ENCODE data around the gene USF1. TPM values are rescaled to one million over a fixed set of nuclear protein-coding genes. Genes with fewer than 3 reads are reported as not detected.

The USF1 gene
- total RNA-seq, 1 experiment from 2014 or later: 59.2 TPM

DNA sequence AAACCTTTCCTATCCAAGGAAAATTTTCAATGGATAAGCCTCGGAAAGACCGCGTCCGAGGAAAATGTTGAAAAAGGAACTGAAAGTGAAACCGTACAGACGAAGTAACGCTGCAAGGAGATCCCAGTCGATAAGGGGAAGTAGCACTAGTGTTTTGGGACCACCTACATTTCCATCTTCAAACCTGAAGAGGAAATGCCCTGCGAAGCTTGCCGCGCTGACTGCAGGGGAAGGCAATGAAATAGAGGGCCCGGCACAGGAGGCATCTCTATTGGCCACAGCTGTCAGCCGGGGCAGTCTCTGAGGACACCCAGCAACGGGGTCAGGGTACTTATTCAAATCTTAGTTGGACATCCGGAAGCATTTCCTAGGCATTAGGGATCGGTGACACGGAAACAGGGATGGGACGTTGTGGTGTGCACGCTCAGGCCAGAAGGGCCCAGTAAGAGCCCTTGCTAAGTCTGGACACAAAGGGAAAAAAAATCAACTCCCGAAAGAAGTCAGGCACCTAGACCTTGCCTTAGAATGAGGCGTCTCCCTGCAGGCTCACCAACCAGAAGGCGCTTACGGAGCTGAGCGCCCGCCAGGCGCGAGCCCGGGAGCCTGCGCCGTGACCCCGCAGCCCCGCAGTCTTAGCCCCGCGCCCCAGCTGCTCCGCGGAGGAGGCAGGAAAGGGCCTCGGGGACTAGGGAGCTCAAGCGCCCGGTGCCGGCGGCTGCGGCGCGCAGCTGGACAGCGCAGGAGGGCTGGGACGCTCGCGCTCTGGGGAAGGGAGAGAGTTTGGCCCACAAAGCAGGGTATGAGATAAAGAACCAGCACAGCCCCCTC lies 655 bp downstream of the USF1 start:
- Histone ChIP-seq H3K14ac (ENCODE audit: insufficient read depth, low read length) (0 out of 2 replicates have a peak overlapping the region, but pooled peaks have one; percentile 18), H3K4me2 (ENCODE audit: insufficient read depth, insufficient read length, low read length) (peak overlapping the region; percentile 64), H3K4ac (ENCODE audit: low read depth, low read length) (no peak overlapping the region), H3K9me3 (ENCODE audit: control insufficient read depth, low read depth, low read length) (no peaks in the 10 kb centered on the region), H3K23ac (ENCODE audit: insufficient read length, low read depth, low read length) (no peak overlapping the region), H4K20me1 (ENCODE audit: control insufficient read depth, insufficient read depth, insufficient read length) (no peaks in the 10 kb centered on the region), H3K56ac (ENCODE audit: insufficient read length, low read depth, low read length) (no peak overlapping the region), H3K18ac (ENCODE audit: insufficient read length, low read depth, low read length) (no peak overlapping the region), H3K79me1 (ENCODE audit: insufficient read depth, low read depth, low read length, poor library complexity, severe bottlenecking) (no peaks in the 10 kb centered on the region), H3K23me2 (ENCODE audit: insufficient read length, low read depth, low read length, poor library complexity, severe bottlenecking) (peaks cover 8% of the 10 kb centered on the region), H2BK15ac (ENCODE audit: low read depth, low read length) (no peak overlapping the region), H4K8ac (replicated peaks; ENCODE audit: insufficient read length, low read depth, low read length) (no peak overlapping the region), H4K5ac (ENCODE audit: insufficient read length, low read depth, low read length) (no peak overlapping the region), H2BK20ac (ENCODE audit: low read depth, low read length, poor library complexity, severe bottlenecking) (no peak overlapping the region), H3K4me1 (ENCODE audit: insufficient read depth, low read length) (peaks cover 2% of the 10 kb centered on the region; the same call in 1 of the 2 replicates), H4K91ac (ENCODE audit: insufficient read length, low read depth, low read length) (no peak overlapping the region), H3K27ac (ENCODE audit: insufficient read length, low read depth, low read length) (peak overlapping the region; percentile 93), H2BK5ac (ENCODE audit: insufficient read length, low read length) (no peak overlapping the region), H2AFZ (ENCODE audit: low read length) (no peak overlapping the region), H3T11ph (ENCODE audit: low read length) (no peak overlapping the region), H3K9ac (ENCODE audit: extremely low read depth, insufficient read length, low read length) (peak overlapping the region; percentile 52), H2AK5ac (ENCODE audit: insufficient read length, low read length) (no peak overlapping the region), H3K27me3 (ENCODE audit: insufficient read depth, low read length) (no peaks in the 10 kb centered on the region; the same call in 1 of the 2 replicates), H3K79me2 (ENCODE audit: insufficient read depth, low read length) (peaks cover 3% of the 10 kb centered on the region; the same call in 1 of the 2 replicates), H2BK120ac (ENCODE audit: low read depth, low read length, poor library complexity, severe bottlenecking) (no peak overlapping the region), H2BK12ac (ENCODE audit: insufficient read length, low read depth, low read length) (no peak overlapping the region)
- H3K27me3 Mint-ChIP-seq (ENCODE audit: low read depth): peaks cover 36% of the 10 kb centered on the region
- H3K9me3 Mint-ChIP-seq: peaks cover 12% of the 10 kb centered on the region in 2 experiments
- H3K4me1 Mint-ChIP-seq: peaks cover 15 to 18% of the 10 kb centered on the region in 2 experiments
- H3K4me3 Mint-ChIP-seq: peak overlapping the region; percentile 92 to 94
- DNase-seq: peak; percentile 72
- peak overlapping the region; percentile 98 to 100 (median 100) for H3K27ac Mint-ChIP-seq
- TF ChIP-seq, protein P1, sequence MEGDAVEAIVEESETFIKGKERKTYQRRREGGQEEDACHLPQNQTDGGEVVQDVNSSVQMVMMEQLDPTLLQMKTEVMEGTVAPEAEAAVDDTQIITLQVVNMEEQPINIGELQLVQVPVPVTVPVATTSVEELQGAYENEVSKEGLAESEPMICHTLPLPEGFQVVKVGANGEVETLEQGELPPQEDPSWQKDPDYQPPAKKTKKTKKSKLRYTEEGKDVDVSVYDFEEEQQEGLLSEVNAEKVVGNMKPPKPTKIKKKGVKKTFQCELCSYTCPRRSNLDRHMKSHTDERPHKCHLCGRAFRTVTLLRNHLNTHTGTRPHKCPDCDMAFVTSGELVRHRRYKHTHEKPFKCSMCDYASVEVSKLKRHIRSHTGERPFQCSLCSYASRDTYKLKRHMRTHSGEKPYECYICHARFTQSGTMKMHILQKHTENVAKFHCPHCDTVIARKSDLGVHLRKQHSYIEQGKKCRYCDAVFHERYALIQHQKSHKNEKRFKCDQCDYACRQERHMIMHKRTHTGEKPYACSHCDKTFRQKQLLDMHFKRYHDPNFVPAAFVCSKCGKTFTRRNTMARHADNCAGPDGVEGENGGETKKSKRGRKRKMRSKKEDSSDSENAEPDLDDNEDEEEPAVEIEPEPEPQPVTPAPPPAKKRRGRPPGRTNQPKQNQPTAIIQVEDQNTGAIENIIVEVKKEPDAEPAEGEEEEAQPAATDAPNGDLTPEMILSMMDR (conservative IDR thresholded peaks at IDR 0.05): no peak
- WGBS (ENCODE audit: extremely low coverage, insufficient read length, low lambda C conversion rate): no CpG with 5 or more reads among the region's 48 CpGs
- peaks cover 28 to 45% (median 39%) of the 10 kb centered on the region in 3 experiments for H3K36me3 Mint-ChIP-seq (ENCODE audit: insufficient read depth in 1 of 3, low read depth in 3 of 3)
